SJSA1 (cell line): Measurements from ENCODE around the gene KLB. TPM values are rescaled to one million over a fixed set of nuclear protein-coding genes. Genes with fewer than 3 reads are reported as not detected.
"Not testable (repeated sequence)": the region's sequence is repeated elsewhere in the genome, so short reads cannot be mapped to it uniquely, and the experiment has no call there.

Source experiments
- DNase-seq, 2 experiments: peaks; one replicate each; pipeline ENCODE4 v3.0.0-alpha.2; 2015 to 2020; ENCODE audit warnings: low spot score in 2 of 2, low read depth in 1 of 2
- H3K27ac ChIP-seq: fragments of 250-450 bp; sonication (Bioruptor Pico); 2 replicates; pipeline ENCODE4 v1.5.1; 2020; ENCODE audit warnings: mild to moderate bottlenecking, moderate library complexity
- H3K27me3 ChIP-seq: fragments of 250-450 bp; sonication (Bioruptor Pico); replicated peaks from 2 replicates; pipeline ENCODE4 v1.5.1; 2020; ENCODE audit warnings: mild to moderate bottlenecking, moderate library complexity
- H3K36me3 ChIP-seq: fragments of 250-450 bp; sonication (Bioruptor Pico); 2 replicates; pipeline ENCODE4 v1.5.1; 2020; ENCODE audit warnings: mild to moderate bottlenecking
- H3K4me1 ChIP-seq: fragments of 250-450 bp; sonication (Bioruptor Pico); replicated peaks from 2 replicates; pipeline ENCODE4 v1.6.1; 2021; ENCODE audit warnings: mild to moderate bottlenecking
- H3K4me3 ChIP-seq: fragments of 250-450 bp; sonication (Bioruptor Pico); 2 replicates; pipeline ENCODE4 v1.5.1; 2020; ENCODE audit warnings: mild to moderate bottlenecking
- H3K9me3 ChIP-seq: fragments of 250-450 bp; sonication (Bioruptor Pico); replicated peaks from 2 replicates; pipeline ENCODE4 v1.5.1; 2020; ENCODE audit warnings: mild to moderate bottlenecking
- total RNA-seq: library from RNA; depleted of rRNA; stranded (reverse); fragments of >200 nt; shearing (Covaris generic); gene quantifications from 2 replicates; pipeline ENCODE4 v1.2.3, GENCODE V29; 2014

The KLB gene
- total RNA-seq, 1 experiment from 2014 or later, result not detected

DNA sequence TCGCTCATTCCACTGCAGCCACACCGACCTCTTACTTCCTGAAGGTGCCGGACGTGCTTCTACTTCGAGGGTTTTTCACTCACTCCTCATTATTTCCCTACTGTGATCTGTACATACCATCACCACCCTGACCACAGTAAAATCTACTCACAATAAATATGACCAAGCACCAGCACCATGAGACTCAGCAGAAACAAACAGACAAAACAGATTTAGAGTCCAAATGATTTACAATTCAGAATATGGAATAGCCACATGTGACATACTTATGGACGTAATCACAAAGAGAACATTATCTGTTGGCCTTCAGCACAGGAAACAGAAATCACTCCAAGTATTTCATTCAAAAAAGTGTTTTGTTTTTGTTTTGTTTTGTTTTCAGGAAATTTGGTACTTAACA lies 16.1 kb upstream of the KLB start:
- H3K27ac ChIP-seq, result no peak overlapping the region
- no peaks in the 10 kb centered on the region for H3K9me3 ChIP-seq
- H3K4me3 ChIP-seq, result no peak overlapping the region
- no peaks in the 10 kb centered on the region for H3K27me3 ChIP-seq
- no peaks in the 10 kb centered on the region for H3K36me3 ChIP-seq
- DNase-seq, result no peak
- H3K4me1 ChIP-seq, result no peaks in the 10 kb centered on the region

GRCh38 chr4:39394706-39395105 lies 12.0 kb upstream of the KLB start:
- Histone ChIP-seq H3K4me1 (no peaks in the 10 kb centered on the region), H3K4me3 (no peak overlapping the region), H3K36me3 (no peaks in the 10 kb centered on the region), H3K9me3 (no peaks in the 10 kb centered on the region), H3K27me3 (no peaks in the 10 kb centered on the region), H3K27ac (no peak overlapping the region)
- no peak for DNase-seq

GRCh38 chr4:39401640-39402039 lies 5.1 kb upstream of the KLB start:
- H3K36me3 ChIP-seq, H3K4me3 ChIP-seq, H3K9me3 ChIP-seq, H3K27me3 ChIP-seq, H3K4me1 ChIP-seq: not testable (repeated sequence)
- DNase-seq, result peak; percentile 57 to 64
- H3K27ac ChIP-seq, result peak overlapping the region; percentile 41

- Histone ChIP-seq H3K27me3 (no peaks in the 10 kb centered on the region), H3K9me3 (no peaks in the 10 kb centered on the region), H3K36me3 (no peaks in the 10 kb centered on the region), H3K4me3 (no peak overlapping the region), H3K27ac (no peak overlapping the region), H3K4me1 (no peaks in the 10 kb centered on the region)
- DNase-seq, result no peak
Measured at GRCh38 chr4:39407584-39407885, 805 bp downstream of the KLB start.

- Histone ChIP-seq H3K36me3 (no peaks in the 10 kb centered on the region), H3K4me1 (no peaks in the 10 kb centered on the region), H3K9me3 (no peaks in the 10 kb centered on the region), H3K27me3 (no peaks in the 10 kb centered on the region), H3K4me3 (no peak overlapping the region), H3K27ac (no peak overlapping the region)
- DNase-seq, result no peak
Measured at GRCh38 chr4:39410415-39410814, 3.7 kb downstream of the KLB start.

GRCh38 chr4:39411561-39411960 lies 4.8 kb downstream of the KLB start:
- H3K9me3 ChIP-seq, H3K4me3 ChIP-seq, H3K36me3 ChIP-seq: not testable (repeated sequence)

GRCh38 chr4:39415678-39416283 lies 9.1 kb downstream of the KLB start:
- no peaks in the 10 kb centered on the region for H3K36me3 ChIP-seq
- H3K9me3 ChIP-seq, result no peaks in the 10 kb centered on the region
- no peak overlapping the region for H3K27ac ChIP-seq
- H3K27me3 ChIP-seq, result no peaks in the 10 kb centered on the region
- no peak overlapping the region for H3K4me3 ChIP-seq
- no peaks in the 10 kb centered on the region for H3K4me1 ChIP-seq
- no peak for DNase-seq

More at GRCh38 chr4:39411561-39411960, 4.8 kb downstream of the KLB start:
- H3K27me3 ChIP-seq, DNase-seq, H3K27ac ChIP-seq, H3K4me1 ChIP-seq: not testable (repeated sequence)

DNA sequence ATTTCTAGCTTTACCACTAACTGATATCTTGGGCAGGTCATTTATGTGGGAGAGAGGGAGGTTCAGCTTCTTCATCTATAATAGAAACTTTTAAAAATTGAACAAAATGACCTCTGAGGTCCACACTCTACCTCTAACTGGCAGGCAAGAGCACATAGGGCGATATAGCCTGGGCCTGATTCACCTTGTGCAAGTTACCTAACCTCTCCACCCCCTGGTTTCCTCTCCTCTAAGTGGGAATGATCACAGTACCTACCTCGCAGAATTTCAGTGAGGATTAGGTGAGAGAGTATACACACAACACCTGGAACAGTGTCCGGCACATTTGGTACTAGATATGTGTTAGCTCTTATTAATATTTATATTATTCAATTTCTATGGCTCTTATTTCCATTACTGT lies 15.5 kb downstream of the KLB start:
- Histone ChIP-seq H3K27ac (no peak overlapping the region), H3K4me1 (no peaks in the 10 kb centered on the region), H3K9me3 (no peaks in the 10 kb centered on the region), H3K4me3 (no peak overlapping the region), H3K36me3 (no peaks in the 10 kb centered on the region), H3K27me3 (no peaks in the 10 kb centered on the region)
- DNase-seq, result no peak

GRCh38 chr4:39425297-39425696 lies 18.6 kb downstream of the KLB start:
- H3K27me3 ChIP-seq, H3K36me3 ChIP-seq, H3K27ac ChIP-seq, H3K4me1 ChIP-seq, H3K4me3 ChIP-seq, H3K9me3 ChIP-seq, DNase-seq: not testable (repeated sequence)

DNA sequence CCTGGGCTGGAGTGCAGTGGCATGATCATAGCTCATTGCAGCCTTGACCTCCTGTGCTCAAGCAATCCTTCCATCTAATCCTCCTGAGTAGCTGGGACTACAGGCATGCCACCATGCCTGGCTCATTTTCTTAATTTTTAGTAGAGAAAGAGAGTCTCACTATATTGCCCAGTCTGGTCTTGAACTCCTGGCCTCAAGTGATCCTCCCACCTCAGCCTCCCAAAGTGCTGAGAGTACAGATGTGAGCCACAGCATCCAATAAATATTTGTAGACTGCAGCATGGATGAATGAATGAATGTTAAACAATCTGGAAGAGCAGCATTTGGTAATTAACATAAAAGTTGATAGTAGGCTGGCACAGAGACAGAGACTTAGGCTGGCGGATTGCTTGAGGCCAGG lies 20.0 kb downstream of the KLB start:
- H3K4me3 ChIP-seq, result no peak overlapping the region
- no peaks in the 10 kb centered on the region for H3K27me3 ChIP-seq
- H3K27ac ChIP-seq, result no peak overlapping the region
- DNase-seq, result no peak
- no peaks in the 10 kb centered on the region for H3K36me3 ChIP-seq
- H3K4me1 ChIP-seq, result no peaks in the 10 kb centered on the region
- H3K9me3 ChIP-seq, result no peaks in the 10 kb centered on the region

- DNase-seq, result no peak
- no peak overlapping the region for H3K27ac ChIP-seq
- no peaks in the 10 kb centered on the region for H3K9me3 ChIP-seq
Measured at GRCh38 chr4:39427520-39428114, 20.9 kb downstream of the KLB start.

DNA sequence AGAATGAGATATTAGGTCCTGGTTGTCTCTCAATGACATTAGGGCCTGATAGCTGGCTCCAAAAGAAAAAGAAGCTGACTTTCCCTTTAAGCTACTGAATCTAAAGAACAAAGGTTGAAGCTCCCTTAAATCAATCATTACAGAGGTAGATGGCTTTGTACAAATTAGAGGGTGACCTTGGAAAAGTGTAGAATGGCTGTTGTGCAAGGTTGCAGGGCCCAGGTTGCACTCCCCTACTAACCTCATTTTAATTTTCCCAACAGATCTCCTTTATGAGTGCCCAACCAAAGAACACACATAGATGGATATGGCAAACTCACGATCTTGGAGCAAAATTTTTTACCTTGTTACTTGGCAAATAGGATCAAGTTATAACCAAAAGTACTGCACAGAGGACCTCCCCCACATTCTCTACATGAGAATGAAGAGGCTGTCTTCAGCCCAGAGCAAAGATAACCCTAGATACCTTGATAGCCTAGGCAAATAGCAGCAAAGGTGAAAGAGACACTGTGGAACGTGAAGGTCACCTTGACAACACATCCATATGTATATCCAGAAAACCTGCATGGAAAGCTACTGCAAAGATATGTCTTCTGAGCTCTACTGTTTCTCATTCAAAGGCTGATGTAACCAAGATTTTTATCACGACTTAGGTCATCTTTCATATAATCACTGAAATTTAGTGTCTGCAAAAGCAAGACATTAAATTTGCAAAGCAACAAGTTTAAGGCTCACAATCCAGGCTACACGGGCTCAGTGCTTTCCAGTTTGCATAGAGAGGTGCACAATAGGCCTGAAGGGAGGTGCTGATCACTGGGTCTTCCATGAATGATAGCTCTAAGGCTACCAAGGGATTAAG lies 23.0 kb downstream of the KLB start:
- Histone ChIP-seq H3K36me3 (no peaks in the 10 kb centered on the region), H3K4me3 (no peak overlapping the region), H3K27ac (no peak overlapping the region), H3K4me1 (no peaks in the 10 kb centered on the region), H3K27me3 (no peaks in the 10 kb centered on the region), H3K9me3 (no peaks in the 10 kb centered on the region)
- no peak for DNase-seq

More at GRCh38 chr4:39427520-39428114, 20.9 kb downstream of the KLB start:
- no peak overlapping the region for H3K4me3 ChIP-seq
- H3K27me3 ChIP-seq, result no peaks in the 10 kb centered on the region
- no peaks in the 10 kb centered on the region for H3K4me1 ChIP-seq
- no peaks in the 10 kb centered on the region for H3K36me3 ChIP-seq

GRCh38 chr4:39433878-39434492 lies 27.3 kb downstream of the KLB start:
- no peaks in the 10 kb centered on the region for H3K36me3 ChIP-seq
- H3K9me3 ChIP-seq, result no peaks in the 10 kb centered on the region
- H3K27me3 ChIP-seq, result no peaks in the 10 kb centered on the region
- H3K4me1 ChIP-seq, result no peaks in the 10 kb centered on the region
- DNase-seq, result no peak
- no peak overlapping the region for H3K27ac ChIP-seq
- no peak overlapping the region for H3K4me3 ChIP-seq
